Measurements from ENCODE around the gene DNAJB12.
A peak's percentile ranks its signal among the peaks of the same experiment; 100 is the strongest.

The DNAJB12 gene

GRCh38 chr10:72332423-72333111 lies 22.2 kb downstream of the DNAJB12 start:
- no peak overlapping the region for H3K4me3 ChIP-seq (ENCODE audit: low read length)
- DNase-seq (ENCODE audit: low read depth): no peak
- no peak for TF ChIP-seq CTCF (conservative IDR thresholded peaks at IDR 0.05; ENCODE audit: low read length)

GRCh38 chr10:72331575-72332422 lies 22.9 kb downstream of the DNAJB12 start:
- DNase-seq (ENCODE audit: low read depth): peak; percentile 45
- no peak for TF ChIP-seq CTCF (conservative IDR thresholded peaks at IDR 0.05; ENCODE audit: low read length)
- no peak overlapping the region for H3K4me3 ChIP-seq (ENCODE audit: low read length)

GRCh38 chr10:72330069-72330426 lies 24.7 kb downstream of the DNAJB12 start:
- H3K4me3 ChIP-seq (ENCODE audit: low read length): no peak overlapping the region
- TF ChIP-seq CTCF (conservative IDR thresholded peaks at IDR 0.05; ENCODE audit: low read length): no peak
- DNase-seq (ENCODE audit: low read depth): no peak

GRCh38 chr10:72329290-72330068 lies 25.2 kb downstream of the DNAJB12 start:
- H3K4me3 ChIP-seq (ENCODE audit: low read length): no peak overlapping the region
- no peak for DNase-seq (ENCODE audit: low read depth)
- no peak for TF ChIP-seq CTCF (conservative IDR thresholded peaks at IDR 0.05; ENCODE audit: low read length)

- no peak for DNase-seq (ENCODE audit: low read depth)
Observed at GRCh38 chr10:72328829-72329204, 25.9 kb downstream of the DNAJB12 start.

More at GRCh38 chr10:72328829-72329204, 25.9 kb downstream of the DNAJB12 start:
- no peak overlapping the region for H3K4me3 ChIP-seq (ENCODE audit: low read length)
- no peak for TF ChIP-seq CTCF (conservative IDR thresholded peaks at IDR 0.05; ENCODE audit: low read length)

Measured in AG10803 (cell line).